Measurements from ENCODE around the gene GOLGA6L10. TPM values are rescaled to one million over a fixed set of nuclear protein-coding genes. Genes with fewer than 3 reads are reported as not detected.
"Not testable (repeated sequence)": the region's sequence is repeated elsewhere in the genome, so short reads cannot be mapped to it uniquely, and the experiment has no call there.

The GOLGA6L10 gene
- total RNA-seq, 1 experiment from 2014 or later = 1.2 TPM

DNA sequence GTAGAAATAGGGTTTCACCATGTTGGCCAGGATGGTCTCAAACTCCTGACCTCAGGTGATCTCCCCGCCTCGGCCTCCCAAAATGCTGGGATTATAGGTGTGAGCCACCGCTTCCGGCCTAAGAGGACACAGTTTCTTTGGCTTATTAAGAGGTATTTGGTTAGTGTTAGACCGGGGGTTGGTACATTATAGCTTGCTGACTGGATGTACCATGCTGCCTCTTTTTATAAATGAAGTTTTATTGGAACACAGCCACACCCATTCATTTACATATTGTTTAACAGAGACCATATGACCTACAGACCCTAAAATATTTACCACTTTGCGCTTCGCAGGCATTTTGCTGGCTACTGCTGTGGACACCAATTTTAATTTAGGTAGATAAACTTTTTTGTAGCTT is 11.3 kb upstream of the GOLGA6L10 start:
- H3K9me3 ChIP-seq (ENCODE audit: control insufficient read depth in 1 of 2, insufficient read depth in 1 of 2, low read depth in 1 of 2, low read length in 2 of 2); BruUV-seq (replicated peaks); RAD21 ChIA-PET (ENCODE audit: low non-redundant PET in 1 of 2, low total read pairs in 2 of 2, uncharacterized antibody in 2 of 2, unreplicated experiment in 2 of 2); POLR2A ChIA-PET; intact Hi-C loops (cut with micrococcal nuclease); H3K9ac ChIP-seq (ENCODE audit: low read length); CTCF ChIA-PET; ATAC-seq; H3K4me1 ChIP-seq (ENCODE audit: control insufficient read depth in 1 of 2, insufficient read depth in 2 of 2, low read length in 2 of 2); DNase-seq (ENCODE audit: low read depth, low spot score); H3K4me3 ChIP-seq (replicated peaks in 1 of 2; ENCODE audit: low read depth in 1 of 2, low read length in 2 of 2); H3K27ac ChIP-seq (ENCODE audit: low read depth, low read length); H3K79me2 ChIP-seq (ENCODE audit: insufficient read depth, low read length); H3K4me2 ChIP-seq (ENCODE audit: low read length); H3K9me2 ChIP-seq (ENCODE audit: insufficient read depth); H2AFZ ChIP-seq (ENCODE audit: low read depth, low read length, poor library complexity, severe bottlenecking); H3K36me3 ChIP-seq (ENCODE audit: control insufficient read depth in 1 of 2, insufficient read depth in 2 of 2, low read length in 2 of 2); H4K20me1 ChIP-seq (ENCODE audit: insufficient read depth); H3K27me3 ChIP-seq (ENCODE audit: insufficient read depth, low read length): not testable (repeated sequence)

- RAD21 ChIA-PET (ENCODE audit: low non-redundant PET in 1 of 2, low total read pairs in 2 of 2, uncharacterized antibody in 2 of 2, unreplicated experiment in 2 of 2); ATAC-seq; BruUV-seq (replicated peaks): not testable (repeated sequence)
These were observed 5.8 kb upstream of the GOLGA6L10 start for GRCh38 chr15:82355055-82355454.

GRCh38 chr15:82354546-82354945 is 5.3 kb upstream of the GOLGA6L10 start:
- ATAC-seq; H3K27me3 ChIP-seq (ENCODE audit: insufficient read depth, low read length); H3K9me2 ChIP-seq (ENCODE audit: insufficient read depth); H3K9me3 ChIP-seq (ENCODE audit: control insufficient read depth in 1 of 2, insufficient read depth in 1 of 2, low read depth in 1 of 2, low read length in 2 of 2); H3K27ac ChIP-seq (ENCODE audit: low read depth, low read length); H3K4me1 ChIP-seq (ENCODE audit: control insufficient read depth in 1 of 2, insufficient read depth in 2 of 2, low read length in 2 of 2); H4K20me1 ChIP-seq (ENCODE audit: insufficient read depth); CTCF ChIA-PET; H3K4me3 ChIP-seq (replicated peaks in 1 of 2; ENCODE audit: low read depth in 1 of 2, low read length in 2 of 2); intact Hi-C loops (cut with micrococcal nuclease); H3K79me2 ChIP-seq (ENCODE audit: insufficient read depth, low read length); RAD21 ChIA-PET (ENCODE audit: low non-redundant PET in 1 of 2, low total read pairs in 2 of 2, uncharacterized antibody in 2 of 2, unreplicated experiment in 2 of 2); H2AFZ ChIP-seq (ENCODE audit: low read depth, low read length, poor library complexity, severe bottlenecking); POLR2A ChIA-PET; H3K9ac ChIP-seq (ENCODE audit: low read length); BruUV-seq (replicated peaks); H3K36me3 ChIP-seq (ENCODE audit: control insufficient read depth in 1 of 2, insufficient read depth in 2 of 2, low read length in 2 of 2); DNase-seq (ENCODE audit: low read depth, low spot score): not testable (repeated sequence)
- H3K4me2 ChIP-seq (ENCODE audit: low read length) = peak overlapping the region; percentile 47; the same call in 1 of the 2 replicates

More at GRCh38 chr15:82355055-82355454, 5.8 kb upstream of the GOLGA6L10 start:
- DNase-seq (ENCODE audit: low read depth, low spot score); H3K27me3 ChIP-seq (ENCODE audit: insufficient read depth, low read length); H3K9me3 ChIP-seq (ENCODE audit: control insufficient read depth in 1 of 2, insufficient read depth in 1 of 2, low read depth in 1 of 2, low read length in 2 of 2); H3K4me1 ChIP-seq (ENCODE audit: control insufficient read depth in 1 of 2, insufficient read depth in 2 of 2, low read length in 2 of 2); H2AFZ ChIP-seq (ENCODE audit: low read depth, low read length, poor library complexity, severe bottlenecking); H3K27ac ChIP-seq (ENCODE audit: low read depth, low read length); H3K36me3 ChIP-seq (ENCODE audit: control insufficient read depth in 1 of 2, insufficient read depth in 2 of 2, low read length in 2 of 2); CTCF ChIA-PET; H3K79me2 ChIP-seq (ENCODE audit: insufficient read depth, low read length); intact Hi-C loops (cut with micrococcal nuclease); H3K4me2 ChIP-seq (ENCODE audit: low read length); H4K20me1 ChIP-seq (ENCODE audit: insufficient read depth); H3K9ac ChIP-seq (ENCODE audit: low read length); H3K4me3 ChIP-seq (replicated peaks in 1 of 2; ENCODE audit: low read depth in 1 of 2, low read length in 2 of 2); H3K9me2 ChIP-seq (ENCODE audit: insufficient read depth); POLR2A ChIA-PET: not testable (repeated sequence)

GRCh38 chr15:82347645-82348044 is 1.6 kb downstream of the GOLGA6L10 start:
- CTCF ChIA-PET; H3K27ac ChIP-seq (ENCODE audit: low read depth, low read length); RAD21 ChIA-PET (ENCODE audit: low non-redundant PET in 1 of 2, low total read pairs in 2 of 2, uncharacterized antibody in 2 of 2, unreplicated experiment in 2 of 2); BruUV-seq (replicated peaks); H3K4me2 ChIP-seq (ENCODE audit: low read length); H3K79me2 ChIP-seq (ENCODE audit: insufficient read depth, low read length); DNase-seq (ENCODE audit: low read depth, low spot score); POLR2A ChIA-PET; H3K9me3 ChIP-seq (ENCODE audit: control insufficient read depth in 1 of 2, insufficient read depth in 1 of 2, low read depth in 1 of 2, low read length in 2 of 2); H3K4me3 ChIP-seq (replicated peaks in 1 of 2; ENCODE audit: low read depth in 1 of 2, low read length in 2 of 2); intact Hi-C loops (cut with micrococcal nuclease); H2AFZ ChIP-seq (ENCODE audit: low read depth, low read length, poor library complexity, severe bottlenecking); H4K20me1 ChIP-seq (ENCODE audit: insufficient read depth); H3K36me3 ChIP-seq (ENCODE audit: control insufficient read depth in 1 of 2, insufficient read depth in 2 of 2, low read length in 2 of 2); ATAC-seq; H3K27me3 ChIP-seq (ENCODE audit: insufficient read depth, low read length); H3K9me2 ChIP-seq (ENCODE audit: insufficient read depth); H3K9ac ChIP-seq (ENCODE audit: low read length); H3K4me1 ChIP-seq (ENCODE audit: control insufficient read depth in 1 of 2, insufficient read depth in 2 of 2, low read length in 2 of 2): not testable (repeated sequence)

GRCh38 chr15:82345176-82345575 is 4.1 kb downstream of the GOLGA6L10 start:
- BruUV-seq (replicated peaks); ATAC-seq; intact Hi-C loops (cut with micrococcal nuclease); RAD21 ChIA-PET (ENCODE audit: low non-redundant PET in 1 of 2, low total read pairs in 2 of 2, uncharacterized antibody in 2 of 2, unreplicated experiment in 2 of 2); H3K4me1 ChIP-seq (ENCODE audit: control insufficient read depth in 1 of 2, insufficient read depth in 2 of 2, low read length in 2 of 2); H3K9ac ChIP-seq (ENCODE audit: low read length); DNase-seq (ENCODE audit: low read depth, low spot score); H3K27me3 ChIP-seq (ENCODE audit: insufficient read depth, low read length); CTCF ChIA-PET; H3K27ac ChIP-seq (ENCODE audit: low read depth, low read length); H4K20me1 ChIP-seq (ENCODE audit: insufficient read depth); H2AFZ ChIP-seq (ENCODE audit: low read depth, low read length, poor library complexity, severe bottlenecking); POLR2A ChIA-PET; H3K9me2 ChIP-seq (ENCODE audit: insufficient read depth); H3K4me2 ChIP-seq (ENCODE audit: low read length); H3K4me3 ChIP-seq (replicated peaks in 1 of 2; ENCODE audit: low read depth in 1 of 2, low read length in 2 of 2); H3K36me3 ChIP-seq (ENCODE audit: control insufficient read depth in 1 of 2, insufficient read depth in 2 of 2, low read length in 2 of 2); H3K9me3 ChIP-seq (ENCODE audit: control insufficient read depth in 1 of 2, insufficient read depth in 1 of 2, low read depth in 1 of 2, low read length in 2 of 2); H3K79me2 ChIP-seq (ENCODE audit: insufficient read depth, low read length): not testable (repeated sequence)

Data from HCT116 (cell line).